ENCODE results near the gene SIPA1. TPM values are rescaled to one million over a fixed set of nuclear protein-coding genes. Genes with fewer than 3 reads are reported as not detected.

SIPA1 gene, protein sequence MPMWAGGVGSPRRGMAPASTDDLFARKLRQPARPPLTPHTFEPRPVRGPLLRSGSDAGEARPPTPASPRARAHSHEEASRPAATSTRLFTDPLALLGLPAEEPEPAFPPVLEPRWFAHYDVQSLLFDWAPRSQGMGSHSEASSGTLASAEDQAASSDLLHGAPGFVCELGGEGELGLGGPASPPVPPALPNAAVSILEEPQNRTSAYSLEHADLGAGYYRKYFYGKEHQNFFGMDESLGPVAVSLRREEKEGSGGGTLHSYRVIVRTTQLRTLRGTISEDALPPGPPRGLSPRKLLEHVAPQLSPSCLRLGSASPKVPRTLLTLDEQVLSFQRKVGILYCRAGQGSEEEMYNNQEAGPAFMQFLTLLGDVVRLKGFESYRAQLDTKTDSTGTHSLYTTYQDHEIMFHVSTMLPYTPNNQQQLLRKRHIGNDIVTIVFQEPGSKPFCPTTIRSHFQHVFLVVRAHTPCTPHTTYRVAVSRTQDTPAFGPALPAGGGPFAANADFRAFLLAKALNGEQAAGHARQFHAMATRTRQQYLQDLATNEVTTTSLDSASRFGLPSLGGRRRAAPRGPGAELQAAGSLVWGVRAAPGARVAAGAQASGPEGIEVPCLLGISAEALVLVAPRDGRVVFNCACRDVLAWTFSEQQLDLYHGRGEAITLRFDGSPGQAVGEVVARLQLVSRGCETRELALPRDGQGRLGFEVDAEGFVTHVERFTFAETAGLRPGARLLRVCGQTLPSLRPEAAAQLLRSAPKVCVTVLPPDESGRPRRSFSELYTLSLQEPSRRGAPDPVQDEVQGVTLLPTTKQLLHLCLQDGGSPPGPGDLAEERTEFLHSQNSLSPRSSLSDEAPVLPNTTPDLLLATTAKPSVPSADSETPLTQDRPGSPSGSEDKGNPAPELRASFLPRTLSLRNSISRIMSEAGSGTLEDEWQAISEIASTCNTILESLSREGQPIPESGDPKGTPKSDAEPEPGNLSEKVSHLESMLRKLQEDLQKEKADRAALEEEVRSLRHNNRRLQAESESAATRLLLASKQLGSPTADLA
- 6.7 TPM for total RNA-seq

DNA sequence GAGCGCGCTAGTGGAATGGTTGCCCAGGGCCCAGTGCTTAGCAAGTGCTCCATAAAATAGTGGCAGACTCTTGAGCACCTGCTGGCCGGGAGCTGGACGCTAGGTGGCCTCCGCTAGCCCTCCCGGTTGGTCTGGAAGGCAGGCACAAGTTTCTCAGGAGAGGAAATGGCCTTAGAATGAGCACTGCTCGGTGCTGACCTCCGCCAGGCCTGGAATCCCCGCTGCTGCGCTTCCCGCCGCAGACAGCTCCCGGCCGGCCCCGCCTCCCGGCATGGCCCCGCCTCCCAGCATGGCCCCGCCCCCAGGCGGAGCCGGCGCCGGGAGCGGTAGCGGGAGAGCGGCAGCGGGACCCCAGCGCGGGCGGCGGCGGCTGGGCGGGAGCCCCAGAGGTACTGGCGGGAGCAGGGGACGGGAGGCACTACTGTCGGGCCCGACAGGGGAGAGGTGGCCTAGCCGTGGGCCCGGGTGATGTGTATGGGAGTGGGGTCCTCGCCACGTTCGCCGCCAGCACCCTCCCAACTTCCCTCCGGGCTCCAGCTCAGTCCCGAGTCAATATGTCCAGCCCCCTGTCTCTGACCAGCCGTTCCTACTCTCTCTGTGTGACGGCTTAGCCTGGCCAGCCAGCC is at the start of gene SIPA1:
Gene SIPA1, plus strand, starts transcription at position 308 of the 626 bp plus-strand sequence. CDS start 2,821 bp downstream, outside the sequence.

DNA sequence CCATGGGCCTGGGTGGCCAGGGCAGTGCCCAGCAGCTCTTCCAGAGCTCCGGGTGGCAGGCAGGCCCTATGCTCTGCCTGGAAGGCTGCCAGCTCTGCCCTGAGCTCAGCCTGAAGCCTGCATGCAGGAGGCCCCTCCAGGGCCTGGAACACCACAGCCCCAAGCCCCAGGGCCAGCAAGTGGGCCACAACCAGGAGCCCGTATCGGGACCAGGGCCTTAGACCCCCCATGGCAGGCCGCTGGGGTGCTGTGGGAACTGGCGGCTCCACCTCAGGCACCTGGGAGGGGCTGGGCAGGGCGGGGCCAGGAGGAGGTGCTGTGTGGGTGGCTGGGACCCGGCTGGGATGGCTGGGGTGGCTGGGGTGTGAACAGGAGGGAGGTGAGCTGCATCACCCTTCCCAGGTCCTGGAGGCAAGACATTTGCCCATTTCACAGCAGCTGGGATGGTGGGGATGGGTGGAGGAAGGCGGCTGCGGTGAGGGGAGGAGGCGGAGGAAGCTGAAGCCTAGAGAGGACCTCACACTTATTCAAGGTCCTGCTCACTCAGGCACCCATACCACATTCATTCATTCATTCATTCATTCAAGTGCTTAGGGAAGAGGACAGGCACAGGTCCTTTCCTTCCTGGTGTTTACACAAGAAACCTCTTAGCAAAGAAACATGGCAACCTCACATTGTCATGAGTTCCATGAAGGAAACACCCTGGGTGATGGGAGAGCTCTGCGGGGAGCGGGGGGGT is 42.2 kb upstream of the SIPA1 start, which contains the start of gene KCNK7:
Gene KCNK7, minus strand, starts transcription at position 258 of the 739 bp plus-strand sequence. Its CDS starts 28 bp downstream, at position 230.

DNA sequence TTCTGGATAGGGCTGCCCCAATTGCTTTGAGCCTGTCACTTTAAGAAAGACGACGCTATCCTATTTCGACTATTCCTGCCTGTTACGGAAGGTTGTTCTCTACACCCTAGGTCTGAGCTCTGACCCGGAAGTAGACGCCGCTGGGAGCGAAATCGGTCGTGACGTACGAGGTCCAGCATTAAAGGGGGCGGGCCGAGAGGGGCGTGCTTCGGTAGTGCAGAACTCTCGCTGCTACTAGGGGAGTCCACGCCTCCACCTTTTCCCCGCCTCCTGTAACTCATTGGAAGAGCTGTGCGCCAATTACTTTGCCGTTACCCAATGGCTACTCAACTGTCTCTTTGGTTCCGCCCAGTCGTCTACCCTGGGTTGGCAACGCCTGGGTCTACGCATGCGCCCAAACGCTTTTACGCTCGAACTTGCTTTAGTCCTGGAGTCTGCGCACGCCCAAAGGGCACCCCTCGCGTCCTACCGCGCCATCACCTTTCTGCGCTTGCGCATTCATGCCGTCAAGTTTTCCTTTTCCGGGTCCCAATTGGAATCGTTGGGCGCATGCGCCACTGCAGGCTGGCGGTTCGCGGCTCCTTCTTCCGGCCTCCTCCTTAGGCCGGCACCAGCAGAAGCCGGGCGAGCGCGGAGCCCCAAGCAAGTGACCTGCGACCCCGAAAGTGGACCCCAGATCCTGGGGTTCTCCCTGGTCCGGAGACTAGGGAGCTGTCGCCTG is 22.5 kb upstream of the SIPA1 start, which contains the start of gene PCNX3:
Gene PCNX3, plus strand, starts transcription at position 548 of the 721 bp plus-strand sequence. CDS start 536 bp downstream, outside the sequence.

DNA sequence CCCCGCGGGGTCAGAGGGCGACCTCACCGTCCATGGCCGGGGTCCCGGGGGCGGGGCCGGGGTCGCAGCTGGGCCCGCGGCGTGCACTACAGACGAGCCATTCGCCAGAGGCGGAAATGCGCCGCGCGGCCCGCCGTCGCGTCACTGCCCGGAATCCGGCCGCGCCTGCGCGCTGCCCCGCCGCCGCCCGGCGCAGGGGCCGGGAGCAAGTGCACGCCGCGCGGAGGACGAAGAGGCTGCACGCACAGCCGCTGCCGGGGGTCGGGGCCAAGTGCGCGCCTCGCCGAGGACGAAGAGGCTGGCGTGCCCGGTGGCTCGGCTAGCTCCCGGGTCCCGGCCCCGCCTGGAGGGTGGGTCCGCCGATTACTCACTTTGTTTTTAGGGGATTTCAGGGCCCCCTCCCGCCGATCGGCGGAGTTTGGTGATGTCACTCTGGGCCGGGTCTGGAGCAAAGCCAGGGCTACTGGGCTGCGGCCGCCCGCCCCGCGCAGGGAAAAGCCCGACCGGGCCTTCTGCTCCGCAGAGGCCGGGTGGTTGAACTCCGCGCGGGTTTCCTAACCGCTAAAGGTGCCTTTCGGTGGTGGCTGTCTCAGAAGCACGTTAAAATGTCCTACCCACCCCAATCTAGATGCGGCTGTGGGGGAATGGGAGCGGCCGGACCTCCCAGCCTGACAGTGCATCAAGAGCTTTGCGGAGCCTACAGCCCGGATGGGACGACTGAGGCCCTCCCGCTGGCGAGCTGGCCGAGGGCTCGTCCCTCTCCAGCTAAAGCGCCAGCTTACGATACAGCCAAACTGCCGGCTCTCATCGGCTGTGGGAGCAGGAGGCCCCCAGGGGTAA is 25.1 kb downstream of the SIPA1 start, which contains the start of gene RELA:
Gene RELA, minus strand, starts transcription at position 118 of the 840 bp plus-strand sequence. Its CDS starts 84 bp downstream, at position 34.

Small RNA genes within 50 kb of the gene (small RNA-seq; reads per million reads assigned to genes)
- gene MIR4489, result not detected
- not detected for gene MIR4690
- not detected for gene RN7SL309P

Other genes with a start within 250 kb of the SIPA1 start
- gene NEAT1, start 215.3 kb upstream of the SIPA1 start, total RNA-seq, result 6.5 TPM
- 9,748 TPM for gene MALAT1, start 139.1 kb upstream of the SIPA1 start, total RNA-seq
- gene SCYL1, start 113.0 kb upstream of the SIPA1 start, total RNA-seq, result 40.6 TPM
- 24.0 TPM for gene LTBP3, start 79.7 kb upstream of the SIPA1 start, total RNA-seq
- 25.4 TPM for gene ZNRD2, start 67.6 kb upstream of the SIPA1 start, total RNA-seq
- 29.3 TPM for gene FAM89B, start 65.6 kb upstream of the SIPA1 start, total RNA-seq
- 11.8 TPM for gene EHBP1L1, start 62.0 kb upstream of the SIPA1 start, total RNA-seq
- gene KCNK7, start 42.3 kb upstream of the SIPA1 start, total RNA-seq, result not detected
- 11.5 TPM for gene MAP3K11, start 23.9 kb upstream of the SIPA1 start, total RNA-seq
- gene PCNX3, start 22.3 kb upstream of the SIPA1 start, total RNA-seq, result 18.0 TPM
- 14.1 TPM for gene RELA, start 24.8 kb downstream of the SIPA1 start, total RNA-seq
- 46.8 TPM for gene KAT5, start 74.2 kb downstream of the SIPA1 start, total RNA-seq
- 9.5 TPM for gene RNASEH2C, start 82.7 kb downstream of the SIPA1 start, total RNA-seq
- gene AP5B1, start 142.9 kb downstream of the SIPA1 start, total RNA-seq, result 4.8 TPM
- not detected for gene OVOL1, start 149.0 kb downstream of the SIPA1 start, total RNA-seq
- gene SNX32, start 195.9 kb downstream of the SIPA1 start, total RNA-seq, result 7.6 TPM
- gene CFL1, start 220.1 kb downstream of the SIPA1 start, total RNA-seq, result 545 TPM
- gene MUS81, start 222.3 kb downstream of the SIPA1 start, total RNA-seq, result 43.1 TPM
- gene EFEMP2, start 234.7 kb downstream of the SIPA1 start, total RNA-seq, result 12.7 TPM
- not detected for gene CTSW, start 241.7 kb downstream of the SIPA1 start, total RNA-seq